GM19238 (cell line): Measurements from ENCODE around the gene BCL2L1.

Source experiments
- DNase-seq: peaks from one replicate; pipeline ENCODE4 v3.0.0; 2011; ENCODE audit warnings: low spot score; ENCODE audit not compliant: insufficient read length

The BCL2L1 gene

DNA sequence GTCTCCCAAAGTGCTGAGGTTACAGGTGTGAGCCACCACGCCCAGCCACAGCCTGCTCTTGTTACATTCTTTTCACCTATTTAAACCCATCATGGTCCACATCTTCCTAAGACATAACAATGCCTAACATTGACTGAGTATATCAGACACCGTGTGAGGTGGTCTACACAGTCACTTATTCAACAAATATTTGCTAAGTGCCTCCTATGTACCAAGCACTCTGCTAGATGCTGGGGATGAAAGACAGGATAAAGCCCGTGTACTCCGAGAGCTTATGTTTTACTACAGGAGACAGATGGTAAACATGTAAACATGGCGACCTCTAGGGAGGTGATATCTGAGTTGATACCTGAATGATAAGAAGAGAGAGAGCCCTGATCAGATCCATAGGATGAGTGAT lies 12.7 kb downstream of the BCL2L1 start:
- DNase-seq: no peak

DNA sequence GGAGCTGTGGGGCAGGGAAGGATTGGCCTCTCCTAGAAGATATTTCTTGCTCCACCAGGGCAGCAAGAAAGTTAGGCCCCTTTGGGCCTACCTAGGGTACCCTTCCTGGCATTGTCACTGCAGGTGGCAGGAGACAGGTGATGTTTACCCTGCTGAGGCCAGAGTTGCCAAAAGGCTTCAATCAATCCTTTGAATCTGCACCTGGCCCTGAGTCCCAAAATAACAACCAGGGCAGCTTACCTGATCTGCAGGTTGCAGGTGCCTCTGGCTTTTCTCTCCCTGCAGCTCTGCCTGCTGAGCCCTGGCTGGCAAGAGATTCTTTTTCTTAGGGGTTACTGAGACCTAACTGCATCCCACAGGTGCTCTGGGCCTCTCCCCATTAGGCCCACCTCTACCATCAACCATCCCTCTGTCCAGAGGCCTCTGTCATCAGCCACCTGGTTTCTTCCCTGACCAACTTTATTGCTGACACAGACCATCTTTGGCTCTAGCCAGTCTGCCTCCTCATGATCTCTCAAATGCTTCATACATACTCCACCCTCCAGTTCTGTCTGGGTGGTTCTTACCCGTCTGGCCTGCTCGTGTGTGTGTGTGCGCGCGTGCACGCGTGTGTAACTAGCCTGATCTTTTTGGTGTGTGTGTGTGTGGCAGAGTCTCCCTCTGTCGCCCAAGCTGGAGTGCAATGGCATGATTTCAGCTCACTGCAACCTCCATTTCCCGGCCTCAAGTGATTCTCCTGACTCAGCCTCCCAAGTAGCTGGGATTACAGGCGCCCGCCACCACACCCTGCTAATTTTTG lies 13.7 kb downstream of the BCL2L1 start:
- DNase-seq: no peak

GRCh38 chr20:31707994-31708735 lies 14.5 kb downstream of the BCL2L1 start:
- no peak for DNase-seq

DNA sequence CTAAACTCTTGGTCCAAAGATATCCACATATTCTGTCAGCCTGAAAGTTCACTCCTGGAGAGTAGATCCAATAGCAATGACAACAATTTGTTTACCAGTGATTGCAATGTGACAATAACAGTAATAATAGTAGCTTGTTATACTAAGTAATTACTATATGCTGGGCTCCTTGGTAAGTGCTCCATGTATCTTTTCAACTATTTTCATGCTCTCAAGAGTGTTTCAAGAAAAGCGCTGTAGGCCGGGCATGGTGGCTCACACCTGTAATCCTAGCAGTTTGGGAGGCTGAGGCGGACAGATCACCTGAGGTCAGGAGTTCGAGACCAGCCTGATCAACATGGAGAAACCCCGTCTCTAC lies 15.4 kb downstream of the BCL2L1 start:
- DNase-seq: no peak

GRCh38 chr20:31706607-31707257 lies 15.9 kb downstream of the BCL2L1 start:
- no peak for DNase-seq

DNA sequence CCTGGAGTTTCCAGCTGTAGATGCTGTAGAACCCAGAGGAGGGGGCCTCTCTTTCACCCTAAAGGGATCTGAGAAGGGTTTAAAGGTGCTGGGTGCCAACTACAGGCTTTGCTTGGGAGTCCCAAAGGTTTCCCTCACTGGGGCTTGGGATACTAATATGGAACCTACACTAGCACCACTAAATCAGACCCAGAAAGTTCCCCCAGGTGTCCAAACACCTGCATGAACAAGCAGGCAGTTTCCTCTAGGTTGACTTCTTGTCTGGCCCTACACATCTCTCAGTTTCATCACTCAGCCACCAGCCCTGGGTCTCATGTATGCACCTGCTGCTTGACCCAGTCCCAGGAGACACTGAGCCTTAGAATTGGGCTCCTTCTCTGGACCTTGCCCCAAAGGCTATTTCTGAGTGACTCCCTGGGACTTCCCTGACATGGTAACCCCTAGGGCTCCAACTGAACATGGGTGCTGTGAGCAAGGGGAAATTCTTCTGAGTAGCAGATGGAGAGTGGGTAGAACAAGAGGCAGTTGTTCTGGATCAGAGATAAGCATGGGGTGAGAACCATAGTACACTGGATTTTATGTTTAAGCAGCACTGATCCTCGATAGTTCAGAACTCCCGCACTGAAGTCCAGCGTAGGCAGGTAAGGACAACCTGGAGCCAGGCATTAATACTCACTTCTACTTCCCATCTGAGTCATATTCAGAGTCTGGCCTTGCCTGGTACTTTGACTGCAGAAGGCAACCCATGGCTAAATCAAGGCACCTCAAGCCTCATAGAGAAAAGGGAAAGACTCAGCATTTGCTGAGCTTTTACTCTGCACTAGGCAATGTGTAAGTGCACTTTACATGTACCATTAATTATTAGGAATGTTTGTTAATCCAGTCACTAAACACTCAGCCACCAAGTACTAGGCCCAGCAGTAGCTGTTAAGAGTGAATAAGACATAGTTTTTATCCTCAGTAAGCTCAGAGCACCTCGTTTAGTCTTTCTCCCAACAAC lies 16.8 kb downstream of the BCL2L1 start:
- no peak for DNase-seq

DNA sequence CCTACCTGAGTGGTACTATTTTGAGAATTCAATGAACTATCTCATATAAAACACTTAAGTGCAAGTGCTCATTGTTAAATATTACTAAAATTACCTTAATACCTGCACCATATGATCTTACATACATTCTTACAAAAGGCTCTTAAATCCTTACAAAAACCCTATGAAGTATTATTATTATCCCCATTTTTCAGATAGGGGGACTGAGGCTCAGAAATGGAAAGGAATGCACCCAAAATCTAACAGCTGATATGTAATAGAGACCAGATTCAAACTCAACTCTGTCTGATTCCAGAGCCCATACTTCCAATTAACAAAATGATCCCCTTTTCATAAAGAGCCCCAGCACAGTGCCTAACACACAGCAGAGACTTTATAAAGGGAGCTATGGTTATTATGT lies 17.5 kb downstream of the BCL2L1 start:
- no peak for DNase-seq

GRCh38 chr20:31704225-31705119 lies 18.2 kb downstream of the BCL2L1 start:
- no peak for DNase-seq

DNA sequence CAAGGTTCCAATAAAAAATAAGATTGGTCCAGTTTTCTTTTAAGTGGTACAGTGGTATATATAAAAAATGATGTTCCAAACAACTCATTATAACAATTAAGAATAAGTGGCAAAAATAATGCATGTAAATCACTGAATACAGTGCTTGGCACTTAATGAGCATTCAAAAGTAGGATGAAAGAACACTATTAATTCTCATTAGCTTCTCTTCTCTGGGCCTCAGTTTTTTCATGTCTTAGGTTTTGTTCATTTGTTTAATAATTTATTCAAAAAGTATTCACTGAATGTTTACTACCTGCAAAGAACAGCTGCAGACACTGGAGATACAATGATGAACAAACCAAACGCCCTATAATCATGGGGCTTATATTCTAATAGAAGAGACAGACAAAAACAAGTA lies 21.1 kb downstream of the BCL2L1 start:
- DNase-seq: no peak

DNA sequence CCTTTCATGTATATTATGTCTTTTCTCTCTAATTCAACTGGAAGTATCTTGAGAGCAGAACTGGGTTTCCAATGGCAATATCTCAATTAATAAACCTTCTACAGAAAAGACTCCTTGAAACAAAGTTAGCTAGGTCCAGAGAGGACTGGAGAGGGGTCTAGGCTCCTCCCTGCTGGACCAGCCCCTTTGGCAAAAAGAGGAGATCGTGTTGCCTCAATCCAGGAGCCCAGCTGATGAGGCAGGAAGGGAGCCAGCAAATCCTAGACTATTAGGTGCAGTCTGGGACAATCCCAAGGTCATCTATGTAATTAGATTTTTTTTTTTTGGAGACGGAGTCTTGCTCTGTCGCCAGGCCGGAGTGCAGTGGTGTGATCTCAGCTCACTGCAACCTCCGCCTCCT lies 21.9 kb downstream of the BCL2L1 start:
- no peak for DNase-seq

DNA sequence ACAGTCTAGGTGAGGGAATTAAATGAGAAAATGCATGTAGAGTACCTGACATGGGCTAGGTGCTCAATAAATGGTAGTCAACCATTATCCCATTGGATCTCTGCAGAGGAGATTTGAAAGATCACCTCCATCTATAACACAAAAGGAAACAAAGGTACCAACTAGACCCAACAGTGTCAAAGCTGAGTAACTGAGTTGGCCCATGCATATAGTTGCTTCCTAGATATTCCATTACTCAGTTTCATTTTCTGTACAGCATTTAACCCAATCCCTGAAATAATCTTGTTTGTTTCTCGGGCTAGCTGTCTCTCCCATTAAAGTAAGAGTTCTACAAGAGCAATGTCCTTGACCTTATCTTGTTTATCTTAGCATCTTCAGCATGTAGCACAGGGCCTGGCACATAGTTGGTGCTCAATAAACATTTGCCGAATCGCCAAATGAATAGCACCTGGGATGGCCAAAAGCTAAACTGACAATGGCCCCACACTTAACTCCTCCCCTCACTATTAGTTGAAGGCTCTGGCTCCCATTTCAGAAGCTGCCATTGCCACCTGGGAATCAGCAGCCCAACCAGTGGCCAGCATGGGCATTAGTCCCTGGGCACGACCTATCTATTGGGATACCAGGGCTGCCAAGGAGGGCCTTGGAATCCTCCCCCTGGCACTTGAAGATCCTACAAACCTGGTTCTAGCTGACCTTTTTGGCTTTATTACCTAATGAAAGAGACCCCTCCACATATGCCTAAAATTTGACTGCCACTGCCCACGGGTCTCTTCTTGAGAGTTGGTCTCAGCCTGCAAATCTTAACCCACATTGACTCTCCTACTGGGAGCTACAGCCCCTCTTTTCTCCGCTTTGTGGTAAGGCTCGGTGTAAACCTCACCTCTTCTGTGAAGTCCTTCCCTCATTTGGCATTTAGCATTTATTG lies 22.6 kb downstream of the BCL2L1 start:
- no peak for DNase-seq

DNA sequence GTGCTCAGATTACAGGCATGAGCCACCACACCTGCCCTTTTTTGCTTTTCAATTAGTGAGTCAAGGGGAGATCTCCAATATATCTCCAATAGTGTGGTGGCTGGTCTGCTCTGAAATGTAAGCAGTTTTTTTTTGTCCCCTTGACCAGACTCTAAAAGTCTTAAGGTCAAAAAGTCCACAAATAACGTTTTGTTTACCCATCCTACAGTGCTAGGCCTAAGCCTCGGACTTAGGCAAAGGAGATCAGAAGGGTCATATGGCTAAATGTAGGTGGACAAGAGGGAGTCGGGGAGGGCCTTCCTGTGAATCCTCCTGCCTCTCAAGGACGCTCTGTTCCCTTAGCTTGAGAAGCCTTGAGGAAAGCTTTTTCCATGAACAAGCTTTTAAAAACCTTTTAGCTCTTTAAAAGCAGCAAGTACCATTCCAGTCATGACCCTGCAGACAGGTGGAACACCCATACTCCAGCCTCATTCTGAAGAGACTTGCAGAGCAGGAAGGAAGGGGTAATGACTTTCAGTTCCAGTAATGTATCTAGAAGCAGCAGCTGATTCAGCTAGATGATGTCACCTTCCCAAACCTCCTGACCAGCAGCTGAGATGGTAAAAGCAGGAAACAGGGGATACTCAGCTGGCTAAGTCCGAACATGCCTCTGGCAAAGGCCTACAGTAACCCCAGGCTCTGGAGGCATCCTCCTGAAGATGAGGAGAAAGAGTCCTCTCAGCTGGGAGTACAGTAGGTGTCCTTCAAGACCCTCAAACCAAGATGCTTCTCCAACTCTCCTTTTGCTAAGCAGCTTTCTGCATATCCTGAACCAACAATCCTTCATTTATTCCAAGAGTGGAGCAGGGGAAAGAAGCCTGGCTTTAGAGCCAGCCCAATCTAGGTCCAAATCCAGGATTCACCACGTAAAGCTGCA lies 23.6 kb downstream of the BCL2L1 start:
- peak; percentile 69 for DNase-seq

DNA sequence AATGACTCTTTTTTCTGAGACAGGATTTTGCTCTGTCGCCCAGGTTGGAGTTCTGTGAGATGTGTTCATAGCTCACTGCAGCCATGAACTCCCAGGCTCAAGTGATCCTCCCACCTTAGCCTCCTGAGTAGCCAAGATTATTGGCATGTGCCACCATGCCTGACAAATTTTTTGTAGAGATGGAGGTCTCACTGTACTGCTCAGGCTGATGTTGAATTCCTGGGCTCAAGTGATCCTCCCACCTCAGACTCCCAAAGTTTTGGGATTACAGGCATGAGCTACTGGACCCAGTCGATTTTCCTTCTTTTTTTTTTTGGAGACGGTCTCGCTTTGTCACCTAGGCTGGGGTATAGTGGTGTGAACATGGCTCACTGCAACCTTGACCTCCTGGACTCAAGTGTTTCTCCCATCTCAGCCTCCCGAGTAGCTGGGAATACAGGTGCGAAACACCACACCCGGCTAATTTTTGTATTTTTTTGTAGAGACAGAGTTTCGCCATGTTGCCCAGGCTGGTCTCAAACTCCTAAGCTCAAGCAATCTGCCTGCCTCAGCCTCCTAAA lies 24.3 kb downstream of the BCL2L1 start:
- no peak for DNase-seq

- DNase-seq: no peak
Observed at GRCh38 chr20:31695849-31696804, 26.5 kb downstream of the BCL2L1 start.

GRCh38 chr20:31694842-31695593 lies 27.6 kb downstream of the BCL2L1 start:
- no peak for DNase-seq
